Sigmoid colon (tissue), 7 donors: ENCODE measurements around the gene PPM1B. TPM values are rescaled to one million over a fixed set of nuclear protein-coding genes. Genes with fewer than 3 reads are reported as not detected.

Experiments used
- DNase-seq: peaks from one replicate; pipeline ENCODE4 v3.0.0-alpha.2; 2019
- H3K27ac ChIP-seq, 4 donors: fragments of 200-600 bp; sonication (generic); one replicate each; pipeline ENCODE4 v1.5.1; 2016 to 2019; ENCODE audit warnings: mild to moderate bottlenecking in 1 of 4
- H3K27me3 ChIP-seq, 3 donors: fragments of 200-600 bp; sonication (generic); one replicate each; pipeline ENCODE4 v1.5.1; 2019; ENCODE audit warnings: mild to moderate bottlenecking in 1 of 3
- H3K36me3 ChIP-seq, 4 donors: fragments of 200-600 bp; sonication (generic); one replicate each; pipeline ENCODE4 v1.5.1; 2016 to 2019
- H3K4me1 ChIP-seq, 4 donors: fragments of 200-600 bp; sonication (generic); one replicate each; pipeline ENCODE4 v1.5.1; 2017 to 2019
- H3K4me3 ChIP-seq, 4 donors: fragments of 200-600 bp; sonication (generic); one replicate each; pipeline ENCODE4 v1.5.1; 2017 to 2019; ENCODE audit warnings: mild to moderate bottlenecking in 2 of 4, moderate library complexity in 1 of 4
- H3K9me3 ChIP-seq, 4 donors: fragments of 200-600 bp in 3 of 4; sonication (generic) in 3 of 4; one replicate each; pipeline versions ENCODE4 v1.5.1 to v1.6.1; 2013 to 2019
- EP300 ChIP-seq, 4 donors: sonication (generic); formaldehyde crosslinking; IDR thresholded peaks; one replicate each; pipeline ENCODE4 v1.6.1; 2017; ENCODE audit warnings: antibody characterized with exemption in 4 of 4
- POLR2A ChIP-seq, 2 donors: fragments of 450-650 bp; IDR thresholded peaks; one replicate each; pipeline ENCODE4 v1.6.1; 2016; ENCODE audit warnings: antibody characterized with exemption in 2 of 2, mild to moderate bottlenecking in 2 of 2, moderate library complexity in 2 of 2
- POLR2AphosphoS5 ChIP-seq, 4 donors: sonication (generic); formaldehyde crosslinking; IDR thresholded peaks; one replicate each; pipeline ENCODE4 v1.6.1; 2017; ENCODE audit warnings: antibody characterized with exemption in 4 of 4
- WGBS, 2 donors: extraction: QIAGEN DNeasy Blood & Tissue Kit; methylation state at CpG; one replicate each; pipeline ENCODE4 v1.1.7; 2013; 5-methylcytosine and 5-hydroxymethylcytosine counted together
- intact Hi-C: fragments of 100-400 bp; cut with DNase I; formaldehyde crosslinking; loops from one replicate; pipeline ENCODE4 v1.15.1; 2023
- polyA plus RNA-seq, 3 donors: library from polyadenylated mRNA; stranded (reverse); fragments of 200-250 nt; gene quantifications; one replicate each; pipeline ENCODE4 v1.2.3, GENCODE V29; 2013
- total RNA-seq, 4 donors: library from RNA; depleted of rRNA; stranded (reverse); fragments of >200 nt; gene quantifications; one replicate each; pipeline ENCODE4 v1.1.0, GENCODE V29; 2016
- TF ChIP-seq, protein P1 (sequence below), 4 experiments: fragments of 450-650 bp in 3 of 4; fragments of 200-600 bp in 1 of 4; IDR thresholded peaks; one replicate each; pipeline ENCODE4 v1.5.1; 2016 to 2019; ENCODE audit warnings: antibody characterized with exemption in 4 of 4, mild to moderate bottlenecking in 3 of 4, moderate library complexity in 2 of 4
- donor health status: healthy with polysubstance abuse.
- donor health status: Bipolar disorder and iron deficiency.
- donor health status: healthy.

The PPM1B gene
- total and polyA plus RNA-seq, 7 donors = 29.4 to 47.8 (median 41.3) TPM

DNA sequence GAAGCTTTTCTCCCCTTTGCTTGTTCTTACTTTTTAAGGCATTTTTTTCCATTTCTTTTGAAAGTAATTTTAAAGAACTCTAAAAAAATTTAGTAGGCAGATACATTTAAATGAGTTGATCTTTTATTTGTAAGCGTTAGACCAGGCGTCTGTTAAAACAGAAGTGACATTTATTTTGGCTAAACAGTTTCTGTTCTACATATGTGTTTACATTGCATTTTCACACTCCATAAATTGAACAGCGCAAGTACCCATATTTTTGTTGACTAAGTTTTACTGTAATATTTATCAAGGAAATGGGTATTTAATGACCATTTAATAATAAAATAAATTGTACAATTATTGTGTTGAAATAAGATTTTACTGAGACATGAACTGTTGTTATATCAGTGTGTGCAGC, 21.9 kb downstream of the PPM1B start:
- Histone ChIP-seq H3K4me1 (peaks cover 0 to 35% (median 16%) of the 10 kb centered on the region in 4 donors), H3K27ac (no peak overlapping the region), H3K27me3 (no peaks in the 10 kb centered on the region), H3K9me3 (no peaks in the 10 kb centered on the region), H3K36me3 (no peaks in the 10 kb centered on the region), H3K4me3 (no peak overlapping the region)
- TF ChIP-seq POLR2A (IDR thresholded peaks at IDR 0.05) = no peak
- no peak for TF ChIP-seq POLR2AphosphoS5 (IDR thresholded peaks at IDR 0.05)
- TF ChIP-seq EP300 (IDR thresholded peaks at IDR 0.05) = no peak
- TF ChIP-seq, protein P1, sequence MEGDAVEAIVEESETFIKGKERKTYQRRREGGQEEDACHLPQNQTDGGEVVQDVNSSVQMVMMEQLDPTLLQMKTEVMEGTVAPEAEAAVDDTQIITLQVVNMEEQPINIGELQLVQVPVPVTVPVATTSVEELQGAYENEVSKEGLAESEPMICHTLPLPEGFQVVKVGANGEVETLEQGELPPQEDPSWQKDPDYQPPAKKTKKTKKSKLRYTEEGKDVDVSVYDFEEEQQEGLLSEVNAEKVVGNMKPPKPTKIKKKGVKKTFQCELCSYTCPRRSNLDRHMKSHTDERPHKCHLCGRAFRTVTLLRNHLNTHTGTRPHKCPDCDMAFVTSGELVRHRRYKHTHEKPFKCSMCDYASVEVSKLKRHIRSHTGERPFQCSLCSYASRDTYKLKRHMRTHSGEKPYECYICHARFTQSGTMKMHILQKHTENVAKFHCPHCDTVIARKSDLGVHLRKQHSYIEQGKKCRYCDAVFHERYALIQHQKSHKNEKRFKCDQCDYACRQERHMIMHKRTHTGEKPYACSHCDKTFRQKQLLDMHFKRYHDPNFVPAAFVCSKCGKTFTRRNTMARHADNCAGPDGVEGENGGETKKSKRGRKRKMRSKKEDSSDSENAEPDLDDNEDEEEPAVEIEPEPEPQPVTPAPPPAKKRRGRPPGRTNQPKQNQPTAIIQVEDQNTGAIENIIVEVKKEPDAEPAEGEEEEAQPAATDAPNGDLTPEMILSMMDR (IDR thresholded peaks at IDR 0.05) = no peak
- intact Hi-C loops = no loop called here
- no peak for DNase-seq
- 77 to 82% methylated on average over 3 of the region's 3 CpGs for WGBS, 2 donors

GRCh38 chr2:44191739-44192138, 23.1 kb downstream of the PPM1B start:
- Histone ChIP-seq H3K9me3 (no peaks in the 10 kb centered on the region), H3K4me3 (no peak overlapping the region), H3K36me3 (no peaks in the 10 kb centered on the region), H3K4me1 (peaks cover 0 to 25% (median 11%) of the 10 kb centered on the region in 4 donors), H3K27ac (no peak overlapping the region), H3K27me3 (no peaks in the 10 kb centered on the region)
- no peak for DNase-seq
- intact Hi-C loops = no loop called here
- TF ChIP-seq EP300 (IDR thresholded peaks at IDR 0.05) = no peak
- TF ChIP-seq, protein P1 (IDR thresholded peaks at IDR 0.05) = no peak
- no peak for TF ChIP-seq POLR2A (IDR thresholded peaks at IDR 0.05)
- TF ChIP-seq POLR2AphosphoS5 (IDR thresholded peaks at IDR 0.05) = no peak

DNA sequence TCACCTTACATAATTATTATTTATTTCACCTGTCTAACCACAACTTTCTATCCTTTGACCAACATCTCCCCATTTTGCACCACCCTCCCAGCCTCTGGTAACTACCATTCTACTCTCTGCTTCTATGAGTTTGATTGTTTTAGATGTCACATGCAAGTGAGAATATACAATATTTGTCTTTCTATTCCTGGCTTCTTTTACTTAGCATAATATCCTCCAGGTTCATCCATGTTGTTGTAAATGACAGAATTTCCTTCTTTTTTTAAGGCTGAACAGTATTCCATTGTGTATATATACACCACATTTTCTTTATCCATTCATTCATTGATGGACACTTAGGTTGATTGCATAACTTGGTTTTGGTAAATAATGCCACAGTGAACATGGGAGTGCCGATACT, 24.0 kb downstream of the PPM1B start:
- no peak overlapping the region for H3K4me3 ChIP-seq
- no peak for TF ChIP-seq POLR2A (IDR thresholded peaks at IDR 0.05)
- TF ChIP-seq, protein P1 (IDR thresholded peaks at IDR 0.05) = no peak
- no peak for TF ChIP-seq POLR2AphosphoS5 (IDR thresholded peaks at IDR 0.05)
- TF ChIP-seq EP300 (IDR thresholded peaks at IDR 0.05) = no peak
- no peak for DNase-seq
- 82 to 88% methylated on average over 1 of the region's 1 CpG for WGBS, 2 donors
- no peaks in the 10 kb centered on the region for H3K9me3 ChIP-seq
- no peaks in the 10 kb centered on the region for H3K27me3 ChIP-seq
- H3K27ac ChIP-seq = no peak overlapping the region
- peaks cover 0 to 22% (median 8%) of the 10 kb centered on the region in 4 donors for H3K4me1 ChIP-seq
- intact Hi-C loops = no loop called here
- H3K36me3 ChIP-seq = no peaks in the 10 kb centered on the region

DNA sequence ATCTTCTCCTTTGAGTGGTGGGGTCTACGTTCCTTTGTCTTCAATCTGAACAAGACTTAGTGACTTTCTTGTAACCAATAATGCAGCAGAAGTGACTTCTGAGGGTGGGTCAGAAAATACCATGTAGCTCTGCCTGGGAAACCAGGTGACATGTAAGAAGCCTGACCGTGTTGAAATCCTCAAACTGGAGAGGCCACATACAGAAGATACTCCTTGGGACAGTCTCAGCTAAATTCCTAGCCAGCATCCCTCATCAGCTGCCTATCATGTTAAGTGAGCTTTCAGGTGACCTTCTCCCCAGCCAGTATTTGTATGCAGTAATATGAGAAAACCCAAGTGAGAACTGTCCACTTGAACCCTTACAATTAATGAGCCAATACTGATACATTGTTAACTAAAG, 27.0 kb downstream of the PPM1B start:
- no peaks in the 10 kb centered on the region for H3K36me3 ChIP-seq
- intact Hi-C loops = no loop called here
- H3K4me3 ChIP-seq = no peak overlapping the region
- H3K27ac ChIP-seq = no peak overlapping the region
- H3K9me3 ChIP-seq = no peaks in the 10 kb centered on the region
- TF ChIP-seq POLR2AphosphoS5 (IDR thresholded peaks at IDR 0.05) (no peak), POLR2A (IDR thresholded peaks at IDR 0.05) (no peak), EP300 (IDR thresholded peaks at IDR 0.05) (no peak)
- TF ChIP-seq, protein P1 (IDR thresholded peaks at IDR 0.05) = no peak
- no peak for DNase-seq
- peaks cover 0 to 10% (median 5%) of the 10 kb centered on the region in 4 donors for H3K4me1 ChIP-seq
- 95 to 99% methylated on average over 2 of the region's 2 CpGs for WGBS, 2 donors
- no peaks in the 10 kb centered on the region for H3K27me3 ChIP-seq

DNA sequence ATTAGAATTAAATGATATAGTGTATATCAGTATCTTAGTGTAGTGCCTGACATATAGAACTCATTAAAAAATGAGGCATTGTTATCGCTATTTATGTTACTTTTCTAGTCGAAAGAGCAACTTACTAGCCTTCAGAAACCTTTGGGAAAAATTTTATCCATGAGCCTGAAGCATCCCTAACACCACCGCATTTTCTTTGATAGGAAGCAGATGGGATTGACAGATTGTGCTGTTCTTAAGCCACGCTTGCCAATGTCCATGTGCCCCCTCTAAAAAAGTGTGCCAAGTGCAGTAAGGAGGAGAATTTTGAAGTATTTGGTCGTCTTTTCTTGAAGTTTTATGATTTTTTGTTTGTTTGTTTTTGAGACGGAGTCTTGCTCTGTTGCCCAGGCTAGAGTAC, 29.1 kb downstream of the PPM1B start:
- TF ChIP-seq, protein P1 (IDR thresholded peaks at IDR 0.05) = no peak
- TF ChIP-seq POLR2AphosphoS5 (IDR thresholded peaks at IDR 0.05) (no peak), EP300 (IDR thresholded peaks at IDR 0.05) (no peak), POLR2A (IDR thresholded peaks at IDR 0.05) (no peak)
- intact Hi-C loops = no loop called here
- Histone ChIP-seq H3K4me3 (no peak overlapping the region), H3K36me3 (peaks cover 0 to 4% (median 0%) of the 10 kb centered on the region in 4 donors), H3K9me3 (no peaks in the 10 kb centered on the region), H3K4me1 (peaks cover 0 to 13% (median 6%) of the 10 kb centered on the region in 4 donors), H3K27me3 (no peaks in the 10 kb centered on the region), H3K27ac (no peak overlapping the region)
- 93 to 95% methylated on average over 6 of the region's 6 CpGs for WGBS, 2 donors
- DNase-seq = no peak
